Measurements from ENCODE around the gene CENPX. TPM values are rescaled to one million over a fixed set of nuclear protein-coding genes. Genes with fewer than 3 reads are reported as not detected.

The CENPX gene
- total and polyA plus RNA-seq, 2 of the 13 experiments (the other 11 are each of a cell fraction or from before 2014, with no cell fraction given) = 92.7 to 170 TPM

DNA sequence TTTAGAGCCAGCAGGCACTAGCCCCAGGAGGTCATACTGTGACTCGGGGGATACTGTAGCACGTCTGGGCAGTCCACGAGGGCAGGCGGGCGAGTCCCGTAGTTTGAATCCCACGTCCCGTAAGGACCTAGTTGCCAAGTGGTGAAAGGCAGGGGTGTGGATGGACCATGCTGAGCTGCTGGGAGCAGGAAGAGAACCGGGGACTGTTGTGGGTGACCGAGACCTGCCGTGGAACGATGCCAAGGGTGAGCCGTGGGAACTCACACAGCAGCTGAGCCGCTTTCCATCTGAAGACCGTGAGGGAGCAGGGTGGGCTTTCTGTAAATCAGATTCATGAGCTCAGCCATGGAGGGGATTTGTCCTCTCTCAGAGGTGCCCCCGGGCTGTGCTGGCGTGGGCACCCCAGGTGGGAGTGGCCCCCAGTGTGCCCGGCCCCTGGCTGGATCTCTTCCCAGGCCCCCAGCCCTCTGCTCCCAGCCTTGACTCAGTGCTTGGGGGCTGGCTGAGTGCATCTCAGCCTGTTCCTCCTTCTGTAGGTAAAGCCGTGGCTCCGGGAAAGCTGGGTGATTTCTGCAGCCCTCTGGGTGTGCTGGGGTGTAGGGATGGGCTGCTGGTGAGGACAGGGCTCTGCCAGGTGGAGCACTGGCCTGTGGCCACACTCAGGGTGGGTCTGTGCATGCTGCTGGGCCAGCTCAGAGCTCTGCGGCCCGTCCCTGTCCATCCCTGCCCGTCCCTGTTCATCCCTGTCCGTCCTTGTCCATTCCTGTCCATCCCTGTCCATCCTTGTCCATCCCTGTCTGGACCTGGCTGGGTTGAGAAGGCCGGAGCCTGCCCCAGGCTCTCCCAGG lies 31.6 kb downstream of the CENPX start:
- no peaks in the 10 kb centered on the region for H4K20me1 ChIP-seq (ENCODE audit: insufficient read depth, low read length)
- in situ Hi-C loops (cut with HindIII; ENCODE audit: extremely low pct_ligation_motif_present, low pct_unique_long_range_greater_than_20kb) = no loop called here
- H3K4me1 ChIP-seq (ENCODE audit: insufficient read depth, low read length) = peaks cover 63% of the 10 kb centered on the region
- H3K9me3 ChIP-seq (ENCODE audit: low read length) = no peaks in the 10 kb centered on the region
- WGBS (ENCODE audit: low lambda C conversion rate) = 65% methylated on average over 25 of the region's 25 CpGs
- peaks cover 41% of the 10 kb centered on the region for H3K79me2 ChIP-seq (ENCODE audit: insufficient read depth, low read length)
- intact Hi-C loops (cut with micrococcal nuclease; ENCODE audit: unreplicated experiment) = loop anchor here (1.0 kb wide), 2 partner anchors 30 to 46 kb away; partner anchors contain the start of gene DCXR
- no TSS peak for BruUV-seq (replicated peaks)
- H3K9ac ChIP-seq (ENCODE audit: insufficient read depth, low read depth, low read length) = peak overlapping the region; percentile 89
- ATAC-seq (no peak), FAIRE-seq (no peak), DNase-seq (ENCODE audit: low spot score) (no peak)
- ChIA-PET POLR2A (interaction anchor here (0.6 to 16.1 kb wide), 24 partner anchors 9 to 286 kb away, joined by 3 to 470 read pairs (median 8); partner anchors contain the start of genes ALYREF, ANAPC11, ASPSCR1 and CENPX), CTCF (ENCODE audit: low intra/inter-chr PET ratio, low total read pairs) (interaction anchor here (1.4 to 2.7 kb wide), 4 partner anchors 9 to 31 kb away, joined by 3 to 33 read pairs (median 4); partner anchors contain the start of gene NOTUM)
- H3K4me2 ChIP-seq (ENCODE audit: low read depth, low read length) = peak overlapping the region; percentile 89
- H3K27me3 ChIP-seq (ENCODE audit: control insufficient read depth in 1 of 2, insufficient read depth in 2 of 2, low read length in 2 of 2) = no peaks in the 10 kb centered on the region
- no peak overlapping the region for H2AFZ ChIP-seq (ENCODE audit: low read length)
- peaks cover 8 to 22% of the 10 kb centered on the region in 2 experiments; a peak in 4 of 5 replicates for H3K36me3 ChIP-seq (replicated peaks in 1 of 2; ENCODE audit: control insufficient read depth in 1 of 2, insufficient read depth in 2 of 2, low read length in 2 of 2)
- H3K4me3 ChIP-seq (replicated peaks in 1 of 3; ENCODE audit: insufficient read depth in 1 of 3, low read depth in 2 of 3, low read length in 3 of 3) = peak overlapping the region; percentile 29 to 69 (median 44); a peak in 5 of 6 replicates
- peak overlapping the region; percentile 97 for H3K27ac ChIP-seq (ENCODE audit: extremely low read length, insufficient read depth, low read length)
- peak; percentile 37; the same call in 1 of the 2 replicates for TF ChIP-seq MTERF4 (CRISPR knock-in tag; IDR thresholded peaks at IDR 0.05)
- TF ChIP-seq ESRRA (CRISPR knock-in tag; IDR thresholded peaks at IDR 0.05; ENCODE audit: low read depth) = peak; percentile 47
- TF ChIP-seq HNRNPL (IDR thresholded peaks at IDR 0.05; ENCODE audit: low read depth, low read length) = no peak
- TF ChIP-seq ZFYVE20 (CRISPR knock-in tag; IDR thresholded peaks at IDR 0.05; ENCODE audit: borderline replicate concordance, low read depth) = peak; percentile 88; the same call in 1 of the 2 replicates
- TF ChIP-seq ZNF296 (CRISPR knock-in tag; conservative IDR thresholded peaks at IDR 0.05) = no peak; the same call in 1 of the 2 replicates
- peak; percentile 98 for TF ChIP-seq ZNF567 (CRISPR knock-in tag; IDR thresholded peaks at IDR 0.05; ENCODE audit: borderline replicate concordance)
- TF ChIP-seq, protein P1, sequence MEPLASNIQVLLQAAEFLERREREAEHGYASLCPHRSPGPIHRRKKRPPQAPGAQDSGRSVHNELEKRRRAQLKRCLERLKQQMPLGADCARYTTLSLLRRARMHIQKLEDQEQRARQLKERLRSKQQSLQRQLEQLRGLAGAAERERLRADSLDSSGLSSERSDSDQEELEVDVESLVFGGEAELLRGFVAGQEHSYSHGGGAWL (CRISPR knock-in tag; IDR thresholded peaks at IDR 0.05) = no peak
- no peak for TF ChIP-seq ARHGAP35 (CRISPR knock-in tag; IDR thresholded peaks at IDR 0.05; ENCODE audit: borderline replicate concordance)
- peak; percentile 39; the same call in 1 of the 2 replicates for TF ChIP-seq PAX8 (CRISPR knock-in tag; IDR thresholded peaks at IDR 0.05; ENCODE audit: borderline replicate concordance)
- TF ChIP-seq AGO2 (optimal IDR thresholded peaks at IDR 0.05; ENCODE audit: low read depth, low read length) = peak; percentile 58
- peak; percentile 7; the same call in 1 of the 2 replicates for TF ChIP-seq MEIS2 (CRISPR knock-in tag; IDR thresholded peaks at IDR 0.05)
- TF ChIP-seq CBX2 (IDR thresholded peaks at IDR 0.05; ENCODE audit: low read depth, low read length) = no peak
- peak; percentile 98; the same call in 1 of the 2 replicates for TF ChIP-seq CBX2 (CRISPR knock-in tag; IDR thresholded peaks at IDR 0.05; ENCODE audit: low read depth)
- TF ChIP-seq SSRP1 (CRISPR knock-in tag; IDR thresholded peaks at IDR 0.05) = peak; percentile 25; the same call in 1 of the 2 replicates
- TF ChIP-seq, protein P2, sequence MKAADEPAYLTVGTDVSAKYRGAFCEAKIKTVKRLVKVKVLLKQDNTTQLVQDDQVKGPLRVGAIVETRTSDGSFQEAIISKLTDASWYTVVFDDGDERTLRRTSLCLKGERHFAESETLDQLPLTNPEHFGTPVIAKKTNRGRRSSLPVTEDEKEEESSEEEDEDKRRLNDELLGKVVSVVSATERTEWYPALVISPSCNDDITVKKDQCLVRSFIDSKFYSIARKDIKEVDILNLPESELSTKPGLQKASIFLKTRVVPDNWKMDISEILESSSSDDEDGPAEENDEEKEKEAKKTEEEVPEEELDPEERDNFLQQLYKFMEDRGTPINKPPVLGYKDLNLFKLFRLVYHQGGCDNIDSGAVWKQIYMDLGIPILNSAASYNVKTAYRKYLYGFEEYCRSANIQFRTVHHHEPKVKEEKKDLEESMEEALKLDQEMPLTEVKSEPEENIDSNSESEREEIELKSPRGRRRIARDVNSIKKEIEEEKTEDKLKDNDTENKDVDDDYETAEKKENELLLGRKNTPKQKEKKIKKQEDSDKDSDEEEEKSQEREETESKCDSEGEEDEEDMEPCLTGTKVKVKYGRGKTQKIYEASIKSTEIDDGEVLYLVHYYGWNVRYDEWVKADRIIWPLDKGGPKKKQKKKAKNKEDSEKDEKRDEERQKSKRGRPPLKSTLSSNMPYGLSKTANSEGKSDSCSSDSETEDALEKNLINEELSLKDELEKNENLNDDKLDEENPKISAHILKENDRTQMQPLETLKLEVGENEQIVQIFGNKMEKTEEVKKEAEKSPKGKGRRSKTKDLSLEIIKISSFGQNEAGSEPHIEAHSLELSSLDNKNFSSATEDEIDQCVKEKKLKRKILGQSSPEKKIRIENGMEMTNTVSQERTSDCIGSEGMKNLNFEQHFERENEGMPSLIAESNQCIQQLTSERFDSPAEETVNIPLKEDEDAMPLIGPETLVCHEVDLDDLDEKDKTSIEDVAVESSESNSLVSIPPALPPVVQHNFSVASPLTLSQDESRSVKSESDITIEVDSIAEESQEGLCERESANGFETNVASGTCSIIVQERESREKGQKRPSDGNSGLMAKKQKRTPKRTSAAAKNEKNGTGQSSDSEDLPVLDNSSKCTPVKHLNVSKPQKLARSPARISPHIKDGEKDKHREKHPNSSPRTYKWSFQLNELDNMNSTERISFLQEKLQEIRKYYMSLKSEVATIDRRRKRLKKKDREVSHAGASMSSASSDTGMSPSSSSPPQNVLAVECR (CRISPR knock-in tag; IDR thresholded peaks at IDR 0.05; ENCODE audit: borderline replicate concordance) = no peak
- TF ChIP-seq ZZZ3 (CRISPR knock-in tag; IDR thresholded peaks at IDR 0.05; ENCODE audit: borderline replicate concordance) = peak; percentile 42; the same call in 1 of the 2 replicates
- TF ChIP-seq ZNF550 (CRISPR knock-in tag; IDR thresholded peaks at IDR 0.05; ENCODE audit: borderline replicate concordance) = peak; percentile 86; the same call in 1 of the 2 replicates

Measured in HepG2 (cell line).